Neuronal stem cell (in vitro differentiated cells): ENCODE measurements around the gene AKAP7.
"Not testable (repeated sequence)": the region's sequence is repeated elsewhere in the genome, so short reads cannot be mapped to it uniquely, and the experiment has no call there.

Experiments used
- DNase-seq: peaks from one replicate; pipeline ENCODE4 v3.0.0-alpha.2; 2013; ENCODE audit warnings: low spot score
- H2AFZ ChIP-seq: one replicate; pipeline ENCODE4 v1.6.1; 2013; ENCODE audit warnings: mild to moderate bottlenecking, low read length, inconsistent platforms
- H2AK5ac ChIP-seq: 2 replicates; pipeline ENCODE4 v1.6.1; 2013; ENCODE audit warnings: low read depth, mild to moderate bottlenecking, inconsistent platforms, low read length, moderate library complexity, mixed read lengths
- H2BK120ac ChIP-seq: 2 replicates; pipeline ENCODE4 v1.6.1; 2013; ENCODE audit warnings: low read depth, mild to moderate bottlenecking, inconsistent platforms, low read length, moderate library complexity, mixed read lengths
- H2BK12ac ChIP-seq: one replicate; pipeline ENCODE4 v1.6.1; 2013; ENCODE audit warnings: low read length, inconsistent platforms
- H2BK15ac ChIP-seq: 2 replicates; pipeline ENCODE4 v1.6.1; 2013; ENCODE audit warnings: mild to moderate bottlenecking, low read length, inconsistent platforms, mixed read lengths
- H2BK5ac ChIP-seq: one replicate; pipeline ENCODE4 v1.6.1; 2013; ENCODE audit warnings: inconsistent platforms, mild to moderate bottlenecking, low read length, moderate library complexity
- H3K14ac ChIP-seq: one replicate; pipeline ENCODE4 v1.6.1; 2013; ENCODE audit warnings: low read length, inconsistent platforms
- H3K18ac ChIP-seq: 2 replicates; pipeline ENCODE4 v1.6.1; 2013; ENCODE audit warnings: low read length, inconsistent platforms
- H3K23ac ChIP-seq: 2 replicates; pipeline ENCODE4 v1.6.1; 2013; ENCODE audit warnings: low read depth, mild to moderate bottlenecking, mixed read lengths, low read length, inconsistent platforms; ENCODE audit not compliant: poor library complexity
- H3K27ac ChIP-seq: replicated peaks from 3 replicates; pipeline ENCODE4 v1.5.1; 2013; ENCODE audit warnings: low read length, inconsistent platforms
- H3K27me3 ChIP-seq, 3 experiments: 2 replicates each; pipeline ENCODE4 v1.6.1; 2013; ENCODE audit warnings: low read length in 3 of 3, mild to moderate bottlenecking in 2 of 3, inconsistent platforms in 1 of 3, low read depth in 1 of 3, mixed read lengths in 1 of 3, moderate library complexity in 1 of 3; ENCODE audit not compliant: control insufficient read depth in 3 of 3, insufficient read depth in 3 of 3
- H3K36me3 ChIP-seq, 2 donors: replicated peaks in 1 of 2; 2 replicates each; pipeline ENCODE4 v1.6.1; 2013; ENCODE audit warnings: low read length in 2 of 2; ENCODE audit not compliant: control insufficient read depth in 2 of 2, insufficient read depth in 2 of 2
- H3K4ac ChIP-seq: 2 replicates; pipeline ENCODE4 v1.6.1; 2013; ENCODE audit warnings: inconsistent platforms, mild to moderate bottlenecking, low read length, moderate library complexity
- H3K4me1 ChIP-seq, 2 donors: 1 replicate in 1 of 2; 2 replicates in 1 of 2; pipeline ENCODE4 v1.6.1; 2013; ENCODE audit warnings: low read length in 2 of 2, low read depth in 1 of 2; ENCODE audit not compliant: control insufficient read depth in 2 of 2, insufficient read depth in 1 of 2
- H3K4me2 ChIP-seq: one replicate; pipeline ENCODE4 v1.6.1; 2013; ENCODE audit warnings: mild to moderate bottlenecking, low read length, inconsistent platforms; ENCODE audit not compliant: insufficient read depth, poor library complexity, severe bottlenecking
- H3K4me3 ChIP-seq, 2 donors: 2 replicates each; pipeline ENCODE4 v1.5.1; 2013; ENCODE audit warnings: low read length in 2 of 2, mild to moderate bottlenecking in 2 of 2, inconsistent platforms in 1 of 2, moderate library complexity in 1 of 2
- H3K79me1 ChIP-seq: one replicate; pipeline ENCODE4 v1.6.1; 2013; ENCODE audit warnings: low read depth, mild to moderate bottlenecking, inconsistent platforms, low read length, moderate library complexity
- H3K9ac ChIP-seq: one replicate; pipeline ENCODE4 v1.6.1; 2013; ENCODE audit warnings: mild to moderate bottlenecking, low read depth, low read length, inconsistent platforms; ENCODE audit not compliant: poor library complexity
- H3K9me3 ChIP-seq, 2 donors: replicated peaks in 1 of 2; 2 replicates each; pipeline versions ENCODE3 to v1.6.1; 2013; ENCODE audit warnings: low read length in 2 of 2, mild to moderate bottlenecking in 2 of 2, inconsistent platforms in 1 of 2, low read depth in 1 of 2, mixed read lengths in 1 of 2, moderate library complexity in 1 of 2; ENCODE audit not compliant: control insufficient read depth in 2 of 2, insufficient read depth in 1 of 2
- H4K8ac ChIP-seq: one replicate; pipeline ENCODE4 v1.6.1; 2013; ENCODE audit warnings: low read depth, mild to moderate bottlenecking, inconsistent platforms, low read length, moderate library complexity
- H4K91ac ChIP-seq: one replicate; pipeline ENCODE4 v1.6.1; 2013; ENCODE audit warnings: low read length, low read depth, mild to moderate bottlenecking, inconsistent platforms; ENCODE audit not compliant: poor library complexity
- WGBS, 2 donors: extraction: QIAGEN DNeasy Blood & Tissue Kit; methylation state at CpG; one replicate each; pipeline ENCODE4 v1.1.7; 2013; ENCODE audit warnings: missing lambda C conversion rate in 2 of 2, mixed read lengths in 1 of 2; ENCODE audit not compliant: insufficient read length in 2 of 2, insufficient replicate concordance in 1 of 2; ENCODE audit errors: extremely low coverage in 2 of 2; 5-methylcytosine and 5-hydroxymethylcytosine counted together

Gene AKAP7

GRCh38 chr6:131322125-131322524 is 186.9 kb downstream of the AKAP7 start:
- Histone ChIP-seq H2BK5ac (no peak overlapping the region), H2BK15ac (no peak overlapping the region), H3K27me3 (no peaks in the 10 kb centered on the region), H3K4me3 (no peak overlapping the region), H2BK12ac (no peak overlapping the region), H3K9ac (no peak overlapping the region), H2AK5ac (no peak overlapping the region), H2BK120ac (no peak overlapping the region), H3K79me1 (no peaks in the 10 kb centered on the region), H3K4ac (no peak overlapping the region), H3K36me3 (no peaks in the 10 kb centered on the region), H3K23ac (no peak overlapping the region), H3K9me3 (no peaks in the 10 kb centered on the region), H3K4me2 (no peak overlapping the region), H4K91ac (no peak overlapping the region), H3K4me1 (no peaks in the 10 kb centered on the region), H3K27ac (no peak overlapping the region), H4K8ac (no peak overlapping the region), H3K18ac (no peak overlapping the region), H3K14ac (no peak overlapping the region), H2AFZ (no peak overlapping the region)
- DNase-seq = no peak
- no CpG with 5 or more reads among the region's 1 CpG for WGBS, 2 donors

GRCh38 chr6:131325669-131326068 is 190.4 kb downstream of the AKAP7 start:
- not testable (repeated sequence) for H3K4me1 ChIP-seq, DNase-seq, H2BK15ac ChIP-seq, H3K18ac ChIP-seq, H3K9ac ChIP-seq, H3K4ac ChIP-seq, H3K27ac ChIP-seq, H2BK120ac ChIP-seq, H2AFZ ChIP-seq, H3K4me3 ChIP-seq, H3K79me1 ChIP-seq, H3K4me2 ChIP-seq, H4K8ac ChIP-seq, H3K9me3 ChIP-seq, H4K91ac ChIP-seq, H3K14ac ChIP-seq, H2AK5ac ChIP-seq, H3K23ac ChIP-seq, H2BK5ac ChIP-seq, H2BK12ac ChIP-seq, H3K27me3 ChIP-seq, H3K36me3 ChIP-seq
- no CpG with 5 or more reads among the region's 14 CpGs for WGBS, 2 donors

- not testable (repeated sequence) for H4K91ac ChIP-seq, H2BK12ac ChIP-seq, H3K4me3 ChIP-seq, H2BK5ac ChIP-seq, H3K9me3 ChIP-seq, H3K4me2 ChIP-seq, H3K79me1 ChIP-seq, H2AFZ ChIP-seq, H3K27ac ChIP-seq, H2BK15ac ChIP-seq, H3K18ac ChIP-seq, H3K23ac ChIP-seq, H3K36me3 ChIP-seq, H3K4me1 ChIP-seq, H2AK5ac ChIP-seq, H3K4ac ChIP-seq, DNase-seq, H3K27me3 ChIP-seq, H2BK120ac ChIP-seq, H4K8ac ChIP-seq, H3K14ac ChIP-seq, H3K9ac ChIP-seq
- no CpG with 5 or more reads among the region's 5 CpGs for WGBS, 2 donors
These were observed 193.5 kb downstream of the AKAP7 start for GRCh38 chr6:131328727-131329126.

GRCh38 chr6:131331151-131331550 is 195.9 kb downstream of the AKAP7 start:
- H2AK5ac ChIP-seq = no peak overlapping the region
- no peak overlapping the region for H3K9ac ChIP-seq
- H3K9me3 ChIP-seq = no peaks in the 10 kb centered on the region
- H2BK15ac ChIP-seq = no peak overlapping the region
- no peak overlapping the region for H4K8ac ChIP-seq
- no peaks in the 10 kb centered on the region for H3K27me3 ChIP-seq
- H2AFZ ChIP-seq = peak overlapping the region; percentile 3
- H3K4me1 ChIP-seq = peaks cover 0 to 2% of the 10 kb centered on the region in 2 donors
- no CpG with 5 or more reads among the region's 3 CpGs for WGBS, 2 donors
- no peak overlapping the region for H3K27ac ChIP-seq
- no peak overlapping the region for H2BK5ac ChIP-seq
- H3K4ac ChIP-seq = no peak overlapping the region
- H4K91ac ChIP-seq = no peak overlapping the region
- H3K18ac ChIP-seq = no peak overlapping the region
- no peak for DNase-seq
- no peak overlapping the region for H2BK120ac ChIP-seq
- H3K36me3 ChIP-seq = no peaks in the 10 kb centered on the region
- no peak overlapping the region for H3K4me3 ChIP-seq
- H2BK12ac ChIP-seq = no peak overlapping the region
- no peak overlapping the region for H3K23ac ChIP-seq
- H3K14ac ChIP-seq = no peak overlapping the region
- no peak overlapping the region for H3K4me2 ChIP-seq
- H3K79me1 ChIP-seq = no peaks in the 10 kb centered on the region
